Heart left ventricle (tissue), 16 donors: Measurements from ENCODE around the gene NCL. TPM values are rescaled to one million over a fixed set of nuclear protein-coding genes. Genes with fewer than 3 reads are reported as not detected.

Source experiments
- ATAC-seq, 4 donors: fragments of 200-7000 bp; cut with Tn5 transposase; one replicate each; pipeline ENCODE4 v1.9.1; 2020 to 2022; ENCODE audit warnings: moderate library complexity in 4 of 4, mild to moderate bottlenecking in 3 of 4, moderate number of reproducible peaks in 1 of 4
- DNase-seq, 5 donors: peaks; one replicate each; pipeline ENCODE4 v3.0.0-alpha.2; 2020
- H3K27ac ChIP-seq, 12 donors: fragments of 200-600 bp; sonication (generic) in 4 of 12; one replicate each; pipeline versions ENCODE4 v1.5.0 to v1.8.0; 2016 to 2022; ENCODE audit warnings: mild to moderate bottlenecking in 2 of 12
- H3K27me3 ChIP-seq, 9 donors: fragments of 200-600 bp; sonication (generic) in 2 of 9; one replicate each; pipeline versions ENCODE4 v1.5.1 to v1.8.0; 2016 to 2022; ENCODE audit warnings: mild to moderate bottlenecking in 3 of 9
- H3K36me3 ChIP-seq, 9 donors: fragments of 200-600 bp; sonication (generic) in 2 of 9; one replicate each; pipeline versions ENCODE4 v1.5.0 to v1.8.0; 2018 to 2022; ENCODE audit warnings: mild to moderate bottlenecking in 2 of 9
- H3K4me1 ChIP-seq, 12 donors: fragments of 200-600 bp; sonication (generic) in 4 of 12; one replicate each; pipeline versions ENCODE4 v1.5.0 to v1.8.0; 2016 to 2022; ENCODE audit warnings: mild to moderate bottlenecking in 3 of 12
- H3K4me3 ChIP-seq, 12 donors: fragments of 200-600 bp; sonication (generic) in 4 of 12; one replicate each; pipeline versions ENCODE4 v1.5.0 to v1.8.0; 2017 to 2022; ENCODE audit warnings: mild to moderate bottlenecking in 9 of 12, moderate library complexity in 4 of 12
- H3K9me3 ChIP-seq, 12 donors: fragments of 200-600 bp; sonication (generic) in 4 of 12; one replicate each; pipeline versions ENCODE4 v1.5.0 to v1.8.0; 2016 to 2022; ENCODE audit warnings: mild to moderate bottlenecking in 1 of 12
- CTCF ChIP-seq, 12 donors: fragments of 200-600 bp; sonication (generic) in 4 of 12; IDR thresholded peaks; one replicate each; pipeline versions ENCODE4 v1.5.0 to v1.8.0; 2018 to 2022; ENCODE audit warnings: antibody characterized with exemption in 12 of 12, mild to moderate bottlenecking in 5 of 12
- POLR2A ChIP-seq, 2 donors: fragments of 450-650 bp; IDR thresholded peaks; one replicate each; pipeline ENCODE4 v1.6.1; 2017; ENCODE audit warnings: antibody characterized with exemption in 2 of 2, mild to moderate bottlenecking in 2 of 2, moderate library complexity in 2 of 2
- WGBS, 4 donors: extraction: QIAGEN DNeasy Blood & Tissue Kit in 2 of 4; methylation state at CpG; one replicate each; pipeline versions ENCODE4 v1.1.5 to v1.1.7; 2013 to 2018; 5-methylcytosine and 5-hydroxymethylcytosine counted together
- intact Hi-C, 10 donors: fragments of 100-400 bp; cut with DNase I; formaldehyde crosslinking; loops; one replicate each; pipeline versions ENCODE4 v1.11.1 to v1.14.2; 2022
- polyA plus RNA-seq, 2 donors: library from polyadenylated mRNA; stranded (reverse); fragments of 200-250 nt; gene quantifications; one replicate each; pipeline ENCODE4 v1.2.3, GENCODE V29; 2013
- total RNA-seq, 9 donors: library from RNA; depleted of rRNA in 2 of 9; stranded (reverse); fragments of >200 nt in 2 of 9; fragmentation: NEBNext Ultra II Directional in 3 of 9; extraction: Animal tissue kit (Norgen Biotek cat#: 25700) in 3 of 9; gene quantifications; one replicate each; pipeline versions ENCODE4 v1.1.0 to v1.2.4, GENCODE V29; 2016 to 2023
- donor health status: ischemic (EF 13 %, LVEDD 7.1; RV severe dilation, severe dysfunction).
- donor health status: healthy with polysubstance abuse.
- donor health status: DM: no; HTN: yes; CAD: no.
- donor health status: DM: no; HTN: no; CAD: no.
- donor health status: ischemic (EF 25% LVEDD 6.9; RV normal size, moderate dysfunction).
- donor health status: ischemic (EF 25% LVEDD 5.7; RV mildly dilated, moderate dysfunction).
- donor health status: healthy.
- donor health status: DM: yes; HTN: yes; CAD: no.
- donor health status: ischemic (EF 35%, LVEDD 5.7; RV mildly dilated, moderate dysfunction).
- donor health status: nonischemic (EF 11% LVEDD 7.7; RV severe dilation, severe dysfunction).
- donor health status: DM: yes; HTN: yes; CAD: no.
- donor health status: PGD.
- donor health status: ischemic (EF 29% LVEDD 5.4; RV normal size, mild dysfunction).
- donor health status: nonischemic (EF 23%, LVEDD 6.1; RV moderate dilation, normal function).

Gene NCL
- total and polyA plus RNA-seq, 11 donors: 60.9 to 352 (median 274) TPM

DNA sequence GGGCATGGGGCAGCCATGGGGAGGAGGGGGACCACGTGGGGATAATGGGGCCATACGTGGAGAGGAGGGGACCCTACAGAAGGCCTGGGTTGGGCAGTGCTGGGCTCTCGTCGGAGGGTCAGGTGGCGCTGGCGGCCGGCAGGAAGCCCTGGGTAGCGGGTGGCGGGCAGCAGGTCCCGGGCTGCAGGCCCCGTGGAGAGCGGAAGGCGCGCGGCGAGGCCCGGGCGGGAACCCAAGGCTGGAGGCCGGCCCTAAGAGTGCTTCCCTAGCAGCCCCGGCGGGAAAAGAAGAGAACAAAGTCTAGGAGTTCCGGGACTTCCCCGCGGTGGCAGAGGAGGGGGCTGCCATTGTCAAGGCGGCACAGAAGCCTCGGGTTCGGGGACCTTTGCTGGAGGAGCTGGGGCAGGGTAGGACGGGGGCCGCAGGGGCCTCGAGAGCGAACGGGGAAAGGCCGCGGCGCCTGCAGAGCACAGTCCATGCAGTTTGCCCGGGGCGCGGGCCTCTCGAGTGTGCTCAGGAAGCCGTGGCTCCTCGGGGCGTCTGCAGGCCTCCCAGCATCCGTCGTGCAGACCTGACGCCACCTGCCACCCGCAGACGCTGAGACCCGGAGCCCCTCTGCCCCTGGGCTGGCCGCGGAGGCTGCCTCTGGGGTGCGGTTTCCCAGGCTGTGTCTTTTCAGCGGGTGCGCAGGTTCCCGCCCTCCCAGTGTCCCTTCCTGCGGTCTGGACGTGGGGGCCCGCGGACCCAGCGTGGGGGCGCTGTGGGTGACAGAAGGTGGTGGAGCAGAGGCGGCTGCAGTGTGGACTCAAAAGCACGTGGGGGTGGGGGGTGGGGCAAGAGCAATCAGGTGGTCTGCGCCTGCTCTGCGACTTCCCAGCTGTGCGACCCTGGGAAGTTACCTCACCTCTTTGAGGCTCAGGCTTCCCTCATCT is 19.4 kb upstream of the NCL start:
- Histone ChIP-seq H3K4me3 (peak overlapping the region; percentile 24 to 74 (median 64)), H3K4me1 (peaks cover 0 to 14% (median 0%) of the 10 kb centered on the region in 12 donors), H3K9me3 (no peaks in the 10 kb centered on the region), H3K27me3 (no peaks in the 10 kb centered on the region), H3K36me3 (no peaks in the 10 kb centered on the region), H3K27ac (peak overlapping the region; percentile 45 to 93 (median 86))
- intact Hi-C loops: loop anchor here in 9 of 10 donors (2.0 to 10.0 kb wide), 5 partner anchors 34 to 75 kb away; no protein-coding TSS in a partner anchor
- WGBS, 4 donors: 41 to 71% (median 54%) methylated on average over 42 to 65 of the region's 65 CpGs
- peak; percentile 46 to 79 (median 57) for DNase-seq
- TF ChIP-seq CTCF (IDR thresholded peaks at IDR 0.05) (peak in 2 of 12 donors; percentile 7 to 18), POLR2A (IDR thresholded peaks at IDR 0.05) (no peak)
- peak; percentile 20 to 80 (median 64) for ATAC-seq

GRCh38 chr2:231482806-231483391 is 18.6 kb upstream of the NCL start:
- ATAC-seq (peak; percentile 75 to 94 (median 90)), DNase-seq (peak; percentile 75 to 91 (median 82))
- Histone ChIP-seq H3K4me1 (peaks cover 0 to 14% (median 0%) of the 10 kb centered on the region in 12 donors), H3K27me3 (no peaks in the 10 kb centered on the region), H3K27ac (peak overlapping the region; percentile 45 to 93 (median 86)), H3K9me3 (no peaks in the 10 kb centered on the region), H3K36me3 (no peaks in the 10 kb centered on the region), H3K4me3 (peak overlapping the region; percentile 24 to 74 (median 64))
- peak; percentile 81 to 98 (median 90) for TF ChIP-seq CTCF (IDR thresholded peaks at IDR 0.05)
- TF ChIP-seq POLR2A (IDR thresholded peaks at IDR 0.05): peak in 1 of 2 donors; percentile 33
- 10 to 45% (median 20%) methylated on average over 17 to 36 of the region's 36 CpGs for WGBS, 4 donors
- intact Hi-C loops: loop anchor here in 9 of 10 donors (1.0 to 10.0 kb wide), 6 partner anchors 34 to 76 kb away; no protein-coding TSS in a partner anchor

GRCh38 chr2:231480781-231481180 is 16.5 kb upstream of the NCL start:
- no peak overlapping the region for H3K27ac ChIP-seq
- intact Hi-C loops: loop anchor here in 6 of 10 donors (5.0 to 10.0 kb wide), 3 partner anchors 37 to 77 kb away; no protein-coding TSS in a partner anchor
- H3K27me3 ChIP-seq: no peaks in the 10 kb centered on the region
- no peaks in the 10 kb centered on the region for H3K9me3 ChIP-seq
- no peak for ATAC-seq
- H3K36me3 ChIP-seq: no peaks in the 10 kb centered on the region
- no peak for DNase-seq
- H3K4me1 ChIP-seq: peaks cover 0 to 14% (median 0%) of the 10 kb centered on the region in 12 donors
- no peak overlapping the region for H3K4me3 ChIP-seq
- TF ChIP-seq CTCF (IDR thresholded peaks at IDR 0.05) (no peak), POLR2A (IDR thresholded peaks at IDR 0.05) (no peak)
- WGBS, 4 donors: 68 to 75% (median 70%) methylated on average over 2 to 3 of the region's 3 CpGs

DNA sequence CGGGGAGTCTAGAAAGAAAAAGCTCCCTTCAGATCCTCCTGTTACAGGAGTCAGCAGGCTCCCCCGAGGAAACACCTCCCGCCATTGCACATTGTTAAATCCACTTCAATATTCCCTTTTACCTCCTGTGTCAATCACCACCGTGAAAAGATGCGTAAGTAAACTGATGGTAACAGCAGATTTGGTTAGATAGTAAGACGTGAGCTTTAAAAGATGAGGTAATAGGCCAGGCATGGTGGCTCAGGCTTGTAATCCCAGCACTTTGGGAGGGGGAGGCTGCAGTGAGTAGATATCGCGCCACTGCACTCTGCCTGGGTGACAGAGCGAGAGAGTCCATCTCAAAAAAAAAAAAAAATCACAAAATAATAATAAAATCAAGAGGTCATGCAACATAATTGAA is 15.2 kb upstream of the NCL start:
- intact Hi-C loops: no loop called here
- TF ChIP-seq CTCF (IDR thresholded peaks at IDR 0.05) (no peak), POLR2A (IDR thresholded peaks at IDR 0.05) (no peak)
- no peak overlapping the region for H3K27ac ChIP-seq
- H3K27me3 ChIP-seq: no peaks in the 10 kb centered on the region
- DNase-seq (no peak), ATAC-seq (no peak)
- H3K4me1 ChIP-seq: peaks cover 0 to 14% (median 0%) of the 10 kb centered on the region in 12 donors
- no peak overlapping the region for H3K4me3 ChIP-seq
- 85 to 88% (median 87%) methylated on average over 9 of the region's 9 CpGs for WGBS, 4 donors
- H3K9me3 ChIP-seq: no peaks in the 10 kb centered on the region
- no peaks in the 10 kb centered on the region for H3K36me3 ChIP-seq
